H1 (cell line): ENCODE data around the gene BUD23. TPM values are rescaled to one million over a fixed set of nuclear protein-coding genes. Genes with fewer than 3 reads are reported as not detected.

Experiments
- CTCF ChIA-PET: fragments of 300-600 bp; sonication (Branson Sonifier 250); formaldehyde crosslinking; loops from one replicate; lab custom pipeline; 2021; ENCODE audit not compliant: partially characterized antibody; lab: Charles Lee
- POLR2A ChIA-PET: fragments of 300-600 bp; sonication (Branson Sonifier 250); formaldehyde crosslinking; loops from one replicate; lab custom pipeline; 2021; ENCODE audit warnings: inconsistent platforms; ENCODE audit not compliant: partially characterized antibody; lab: Charles Lee
- DNase-seq, 2 experiments: peaks; one replicate each; pipeline versions ENCODE4 v3.0.0 to v3.0.0-alpha.2; 2010 to 2022; ENCODE audit warnings: low spot score in 2 of 2, low read depth in 1 of 2, mixed read lengths in 1 of 2
- FAIRE-seq: peaks from 2 replicates; lab custom pipeline; 2011; peaks lifted over from hg19 to GRCh38; lab: Jason Lieb, UNC
- H2AFZ ChIP-seq: 2 replicates; pipeline ENCODE4 v1.8.1; 2012; ENCODE audit warnings: low read length, inconsistent platforms
- H2AK5ac ChIP-seq: 2 replicates; pipeline ENCODE4 v1.6.1; 2013; ENCODE audit warnings: low read depth, low read length
- H2BK120ac ChIP-seq: replicated peaks from 2 replicates; pipeline ENCODE3; 2013; ENCODE audit warnings: low read depth, low read length, inconsistent platforms
- H2BK12ac ChIP-seq: 2 replicates; pipeline ENCODE4 v1.6.1; 2013; ENCODE audit warnings: low read depth, low read length
- H2BK15ac ChIP-seq: 2 replicates; pipeline ENCODE4 v1.6.1; 2013; ENCODE audit warnings: low read length
- H2BK20ac ChIP-seq: 2 replicates; pipeline ENCODE4 v1.6.1; 2013; ENCODE audit warnings: low read length
- H2BK5ac ChIP-seq: 2 replicates; pipeline ENCODE4 v1.6.1; 2013; ENCODE audit warnings: low read depth, low read length
- H3K14ac ChIP-seq: 2 replicates; pipeline ENCODE4 v1.6.1; 2013; ENCODE audit warnings: inconsistent platforms; ENCODE audit not compliant: insufficient read length
- H3K18ac ChIP-seq: 2 replicates; pipeline ENCODE4 v1.6.1; 2013; ENCODE audit warnings: low read length; ENCODE audit errors: extremely low read depth
- H3K23ac ChIP-seq: 2 replicates; pipeline ENCODE4 v1.6.1; 2013; ENCODE audit warnings: inconsistent platforms; ENCODE audit not compliant: insufficient read length
- H3K23me2 ChIP-seq: 2 replicates; pipeline ENCODE4 v1.6.1; 2013; ENCODE audit warnings: low read depth, low read length
- H3K27ac ChIP-seq: 2 replicates; pipeline ENCODE4 v1.6.1; 2011; ENCODE audit warnings: low read depth, low read length, inconsistent platforms
- H3K27me3 ChIP-seq, 4 experiments: replicated peaks in 1 of 4; 1 replicate in 1 of 4; 2 replicates in 3 of 4; pipeline versions ENCODE4 v1.6.1 to v1.8.1; 2011 to 2013; ENCODE audit warnings: low read length in 3 of 4, mild to moderate bottlenecking in 3 of 4, inconsistent platforms in 2 of 4, mixed read lengths in 2 of 4, moderate library complexity in 1 of 4; ENCODE audit not compliant: control insufficient read depth in 3 of 4, insufficient read depth in 3 of 4; ENCODE audit errors: extremely low read depth in 1 of 4
- H3K36me3 ChIP-seq, 4 experiments: 2 replicates each; pipeline versions ENCODE4 v1.6.1 to v1.8.1; 2011 to 2013; ENCODE audit warnings: mild to moderate bottlenecking in 4 of 4, low read length in 3 of 4, moderate library complexity in 2 of 4, control low read depth in 1 of 4, inconsistent platforms in 1 of 4; ENCODE audit not compliant: insufficient read depth in 4 of 4, control insufficient read depth in 2 of 4
- H3K4ac ChIP-seq: replicated peaks from 2 replicates; pipeline ENCODE3; 2013; ENCODE audit warnings: low read length, low read depth, mixed read lengths, inconsistent platforms; ENCODE audit not compliant: insufficient read length
- H3K4me1 ChIP-seq, 4 experiments: replicated peaks in 1 of 4; 1 replicate in 1 of 4; 2 replicates in 3 of 4; pipeline versions ENCODE4 v1.6.1 to v1.8.1; 2011 to 2013; ENCODE audit warnings: low read length in 3 of 4, inconsistent platforms in 2 of 4, mixed read lengths in 1 of 4; ENCODE audit not compliant: insufficient read depth in 4 of 4, control insufficient read depth in 3 of 4
- H3K4me2 ChIP-seq, 2 experiments: 2 replicates each; pipeline versions ENCODE4 v1.6.1 to v1.8.1; 2011 to 2013; ENCODE audit warnings: low read depth in 2 of 2, low read length in 2 of 2, control low read depth in 1 of 2, inconsistent platforms in 1 of 2, mild to moderate bottlenecking in 1 of 2; ENCODE audit not compliant: insufficient read depth in 1 of 2
- H3K4me3 ChIP-seq, 4 experiments: fragments of 200-600, 300-600 bp in 1 of 4; sonication (generic), shearing (Covaris generic), sonication (Bioruptor Twin) in 1 of 4; 2 replicates each; pipeline versions ENCODE4 v1.5.1 to v1.8.1; 2011 to 2016; ENCODE audit warnings: low read length in 4 of 4, low read depth in 3 of 4, control low read depth in 2 of 4, inconsistent platforms in 2 of 4, mild to moderate bottlenecking in 2 of 4, mixed read lengths in 1 of 4, moderate library complexity in 1 of 4; ENCODE audit not compliant: insufficient read depth in 2 of 4; ENCODE audit errors: extremely low read depth in 1 of 4
- H3K56ac ChIP-seq: replicated peaks from 2 replicates; pipeline ENCODE3; 2013; ENCODE audit warnings: low read depth, mild to moderate bottlenecking, mixed read lengths, low read length, inconsistent platforms; ENCODE audit not compliant: insufficient read length
- H3K79me1 ChIP-seq: 2 replicates; pipeline ENCODE4 v1.6.1; 2013; ENCODE audit warnings: low read depth, low read length, control low read depth
- H3K79me2 ChIP-seq, 2 experiments: 2 replicates each; pipeline versions ENCODE4 v1.6.1 to v1.8.1; 2012 to 2013; ENCODE audit warnings: low read length in 2 of 2, mild to moderate bottlenecking in 2 of 2, inconsistent platforms in 1 of 2; ENCODE audit not compliant: insufficient read depth in 2 of 2, control insufficient read depth in 1 of 2
- H3K9ac ChIP-seq, 4 experiments: replicated peaks in 1 of 4; 1 replicate in 1 of 4; 2 replicates in 3 of 4; pipeline versions ENCODE4 v1.6.1 to v1.8.1; 2011 to 2013; ENCODE audit warnings: low read depth in 3 of 4, low read length in 3 of 4, control low read depth in 2 of 4, mild to moderate bottlenecking in 2 of 4, moderate library complexity in 2 of 4, inconsistent platforms in 1 of 4; ENCODE audit errors: extremely low read depth in 1 of 4
- H3K9me3 ChIP-seq, 2 experiments: 2 replicates each; pipeline versions ENCODE4 v1.6.1 to v1.8.1; 2012 to 2013; ENCODE audit warnings: mild to moderate bottlenecking in 2 of 2, moderate library complexity in 2 of 2, control low read depth in 1 of 2, inconsistent platforms in 1 of 2, low read depth in 1 of 2, low read length in 1 of 2, mixed read lengths in 1 of 2; ENCODE audit not compliant: insufficient read depth in 2 of 2
- H4K20me1 ChIP-seq, 2 experiments: replicated peaks in 1 of 2; 2 replicates each; pipeline versions ENCODE3 to v1.8.1; 2011 to 2013; ENCODE audit warnings: inconsistent platforms in 2 of 2, low read length in 2 of 2, mild to moderate bottlenecking in 1 of 2; ENCODE audit not compliant: insufficient read depth in 2 of 2, control insufficient read depth in 1 of 2
- H4K5ac ChIP-seq: 2 replicates; pipeline ENCODE4 v1.6.1; 2013; ENCODE audit warnings: low read length, low read depth, mixed read lengths, inconsistent platforms; ENCODE audit not compliant: insufficient read length
- H4K8ac ChIP-seq: 2 replicates; pipeline ENCODE4 v1.8.0; 2013; ENCODE audit warnings: mild to moderate bottlenecking, moderate library complexity, low read length, inconsistent platforms; ENCODE audit not compliant: insufficient read depth; ENCODE audit errors: extremely low read depth
- H4K91ac ChIP-seq: replicated peaks from 2 replicates; pipeline ENCODE3; 2013; ENCODE audit warnings: low read length, mixed read lengths, inconsistent platforms; ENCODE audit not compliant: insufficient read length
- ASH2L ChIP-seq: fragments of 200-600, 300-600 bp; sonication (generic); IDR thresholded peaks from one replicate; pipeline ENCODE4 v1.7.1; 2017; ENCODE audit warnings: low read length
- CHD2 ChIP-seq: IDR thresholded peaks from 2 replicates; pipeline ENCODE4 v1.6.1; 2012; ENCODE audit warnings: low read length, improper control_type of control experiment
- HDAC6 ChIP-seq: IDR thresholded peaks from one replicate; pipeline ENCODE4 v1.7.1; 2012; ENCODE audit warnings: low read depth, mild to moderate bottlenecking, inconsistent platforms, low read length, moderate library complexity
- SIX5 ChIP-seq: IDR thresholded peaks from 2 replicates; pipeline ENCODE4 v1.6.1; 2011; ENCODE audit warnings: mild to moderate bottlenecking, low read depth, low read length
- ZNF274 ChIP-seq: IDR thresholded peaks from 2 replicates; pipeline ENCODE4 v1.7.0; 2012; ENCODE audit warnings: low read length, borderline replicate concordance; ENCODE audit errors: extremely low read depth
- WGBS, 2 experiments: shearing (Covaris generic) in 1 of 2; methylation state at CpG; one replicate each; pipeline versions ENCODE4 v1.1.6 to v1.1.7; 2013 to 2015; ENCODE audit warnings: low lambda C conversion rate in 2 of 2, mixed read lengths in 2 of 2, inconsistent platforms in 1 of 2, low coverage in 1 of 2, missing lambda C conversion rate in 1 of 2; ENCODE audit not compliant: insufficient replicate concordance in 2 of 2, insufficient coverage in 1 of 2, insufficient read length in 1 of 2; ENCODE audit errors: extremely low coverage in 1 of 2, missing lambda C conversion rate in 1 of 2; 5-methylcytosine and 5-hydroxymethylcytosine counted together
- polyA plus RNA-seq, 7 experiments: library from polyadenylated mRNA; depleted of rRNA in 3 of 7; stranded (reverse) in 5 of 7; unstranded in 2 of 7; fragments of >200 nt in 5 of 7; fragments of 200-250 nt in 2 of 7; gene quantifications; 1 replicate in 5 of 7; 2 replicates in 1 of 7; 4 replicates in 1 of 7; pipeline versions ENCODE4 v1.2.1 to v1.2.3, GENCODE V29; 2011 to 2013; ENCODE audit warnings: missing spikeins in 2 of 7, mixed read lengths in 2 of 7
- total RNA-seq: library from RNA; stranded (reverse); fragmentation: NEBNext Ultra II Directional; extraction: Animal tissue kit (Norgen Biotek cat#: 25700); gene quantifications from 2 replicates; pipeline ENCODE4 v1.2.1, GENCODE V29; 2021

The BUD23 gene
- total and polyA plus RNA-seq, 2 of the 8 experiments (the other 6 are each of a cell fraction or from before 2014, with no cell fraction given) = 72.3 to 78.4 TPM

GRCh38 chr7:73669288-73669701 lies 14.1 kb upstream of the BUD23 start:
- Histone ChIP-seq H2AFZ (no peak overlapping the region), H3K79me1 (0 out of 2 replicates have a peak, but pooled peaks cover 3% of the 10 kb centered on the region), H4K5ac (no peak overlapping the region), H2BK120ac (no peak overlapping the region), H3K4me3 (no peak overlapping the region), H3K9me3 (no peaks in the 10 kb centered on the region), H3K79me2 (no peaks in the 10 kb centered on the region), H3K23ac (no peak overlapping the region)
- DNase-seq (no peak), FAIRE-seq (no peak)
- WGBS, 2 experiments = 83% methylated on average over 19 of the region's 19 CpGs; no CpG with 5 or more reads in 1 of the 2 experiments
- TF ChIP-seq HDAC6 = no peak
- no peak for TF ChIP-seq SIX5
- TF ChIP-seq ASH2L = no peak
- TF ChIP-seq CHD2 = no peak
- TF ChIP-seq ZNF274 = no peak
- TF ChIP-seq, all 59 proteins: peak for 0
- CTCF ChIA-PET = interaction anchor here (0.7 to 9.1 kb wide), 12 partner anchors 11 to 63 kb away, joined by 3 to 72 read pairs (median 4); no protein-coding TSS in a partner anchor
- Histone ChIP-seq H3K27me3 (no peaks in the 10 kb centered on the region; a peak in 2 of 7 replicates), H2BK15ac (no peak overlapping the region), H4K91ac (no peak overlapping the region), H4K20me1 (no peaks in the 10 kb centered on the region), H3K36me3 (no peaks in the 10 kb centered on the region), H3K27ac (no peak overlapping the region), H2BK5ac (no peak overlapping the region), H2AK5ac (no peak overlapping the region), H3K4me2 (peak overlapping the region in 1 of 2 experiments; percentile 76; a peak in 1 of 4 replicates), H3K9ac (no peak overlapping the region), H2BK12ac (no peak overlapping the region), H3K14ac (no peak overlapping the region), H3K23me2 (peaks cover 5% of the 10 kb centered on the region; the same call in 1 of the 2 replicates), H3K4ac (no peak overlapping the region), H2BK20ac (no peak overlapping the region), H3K56ac (no peak overlapping the region), H3K18ac (no peak overlapping the region), H4K8ac (no peak overlapping the region; the same call in 1 of the 2 replicates), H3K4me1 (peaks cover 0 to 20% (median 9%) of the 10 kb centered on the region in 4 experiments; a peak in 6 of 7 replicates)
- POLR2A ChIA-PET = interaction anchor here (0.6 to 2.1 kb wide), 10 partner anchors 13 to 147 kb away, joined by 3 to 6 read pairs (median 3); partner anchors contain the start of gene BAZ1B
